ENCODE results near the gene RARRES1.

GRCh38 chr3:158769952-158770740 is 37.9 kb upstream of the RARRES1 start:
- TF ChIP-seq CTCF (IDR thresholded peaks at IDR 0.05) (no peak), POLR2A (IDR thresholded peaks at IDR 0.05) (no peak), EP300 (IDR thresholded peaks at IDR 0.05) (no peak)

Data from stomach (tissue), 4 donors.